B cell (primary cell): ENCODE results near the gene CFAP100. TPM values are rescaled to one million over a fixed set of nuclear protein-coding genes. Genes with fewer than 3 reads are reported as not detected.

Experiments
- ATAC-seq: fragments of 200-7000 bp; cut with Tn5 transposase; one replicate; pipeline ENCODE4 v1.10.0; 2021; ENCODE audit warnings: low read depth, mild to moderate bottlenecking, moderate number of reproducible peaks, moderate library complexity
- CTCF ChIA-PET: fragments of 350-600 bp; sonication (Branson Sonifier 250); formaldehyde crosslinking; loops from one replicate; lab custom pipeline; 2021; ENCODE audit warnings: antibody characterized with exemption, inconsistent platforms; lab: Charles Lee
- POLR2A ChIA-PET: fragments of 350-600 bp; sonication (Branson Sonifier 250); formaldehyde crosslinking; loops from one replicate; lab custom pipeline; 2021; ENCODE audit warnings: antibody characterized with exemption; lab: Charles Lee
- DNase-seq: peaks from one replicate; pipeline ENCODE4 v3.0.0; 2013
- H2AFZ ChIP-seq: 2 replicates; pipeline ENCODE4 v1.6.1; 2012; ENCODE audit warnings: mild to moderate bottlenecking, low read depth, low read length; ENCODE audit not compliant: insufficient read depth, poor library complexity, severe bottlenecking
- H3K27ac ChIP-seq, 2 donors: 1 replicate in 1 of 2; 2 replicates in 1 of 2; pipeline ENCODE4 v1.5.1; 2012 to 2013; ENCODE audit warnings: low read length in 2 of 2, mild to moderate bottlenecking in 2 of 2, moderate library complexity in 1 of 2
- H3K27me3 ChIP-seq, 4 experiments: fragments of 200-600 bp in 1 of 4; sonication (generic) in 1 of 4; replicated peaks in 1 of 4; 1 replicate in 2 of 4; 2 replicates in 2 of 4; pipeline versions ENCODE4 v1.6.1 to v1.7.0; 2013 to 2016; ENCODE audit warnings: low read length in 3 of 4, mild to moderate bottlenecking in 2 of 4, mixed read lengths in 1 of 4, moderate library complexity in 1 of 4; ENCODE audit not compliant: insufficient read depth in 4 of 4, control insufficient read depth in 3 of 4; ENCODE audit errors: control extremely low read depth in 1 of 4
- H3K36me3 ChIP-seq, 2 experiments: replicated peaks in 1 of 2; 1 replicate in 1 of 2; 2 replicates in 1 of 2; pipeline versions ENCODE4 v1.6.1 to v1.7.1; 2013; ENCODE audit warnings: low read length in 1 of 2; ENCODE audit not compliant: insufficient read depth in 2 of 2, control insufficient read depth in 1 of 2; ENCODE audit errors: control extremely low read depth in 1 of 2, extremely low read depth in 1 of 2
- H3K4me1 ChIP-seq, 2 donors: fragments of 200-600 bp in 1 of 2; sonication (generic) in 1 of 2; 1 replicate in 1 of 2; 2 replicates in 1 of 2; pipeline versions ENCODE4 v1.5.1 to v1.6.1; 2013 to 2017; ENCODE audit warnings: low read length in 2 of 2; ENCODE audit not compliant: control insufficient read depth in 2 of 2, insufficient read depth in 2 of 2
- H3K4me2 ChIP-seq: replicated peaks from 2 replicates; pipeline ENCODE3; 2012; ENCODE audit warnings: mild to moderate bottlenecking, low read depth, low read length; ENCODE audit not compliant: poor library complexity, severe bottlenecking
- H3K4me3 ChIP-seq, 5 experiments: fragments of 200-600 bp in 1 of 5; sonication (generic) in 1 of 5; 1 replicate in 3 of 5; 2 replicates in 2 of 5; pipeline versions ENCODE4 v1.5.1 to v1.7.0; 2011 to 2016; ENCODE audit warnings: low read length in 4 of 5, mild to moderate bottlenecking in 4 of 5, low read depth in 2 of 5, control low read depth in 1 of 5, moderate library complexity in 1 of 5; ENCODE audit not compliant: insufficient read depth in 1 of 5; ENCODE audit errors: control extremely low read depth in 1 of 5, extremely low read depth in 1 of 5
- H3K79me2 ChIP-seq: fragments of 200-600 bp; sonication (generic); one replicate; pipeline ENCODE4 v1.6.0; 2016; ENCODE audit warnings: low read length; ENCODE audit not compliant: control insufficient read depth, insufficient read depth
- H3K9ac ChIP-seq: fragments of 200-600 bp; sonication (generic); 2 replicates; pipeline ENCODE4 v1.6.1; 2017; ENCODE audit warnings: mild to moderate bottlenecking, low read length, moderate library complexity
- H3K9me3 ChIP-seq, 3 donors: one replicate each; pipeline versions ENCODE4 v1.6.1 to v1.7.1; 2013; ENCODE audit warnings: low read length in 2 of 3; ENCODE audit not compliant: control insufficient read depth in 2 of 3, insufficient read depth in 1 of 3; ENCODE audit errors: control extremely low read depth in 1 of 3
- H4K20me1 ChIP-seq: 2 replicates; pipeline ENCODE4 v1.6.0; 2012; ENCODE audit warnings: mild to moderate bottlenecking, low read length; ENCODE audit not compliant: insufficient read depth, control insufficient read depth, poor library complexity, severe bottlenecking
- H3K27ac Mint-ChIP-seq: one replicate; pipeline ENCODE4 v1.8.0; 2021; ENCODE audit warnings: mixed read lengths
- H3K27me3 Mint-ChIP-seq: one replicate; pipeline ENCODE4 v1.8.0; 2021; ENCODE audit warnings: mixed read lengths
- H3K4me1 Mint-ChIP-seq: one replicate; pipeline ENCODE4 v1.8.0; 2021; ENCODE audit warnings: mixed read lengths
- H3K4me3 Mint-ChIP-seq: one replicate; pipeline ENCODE4 v1.8.0; 2021; ENCODE audit warnings: mixed read lengths
- H3K9me3 Mint-ChIP-seq: one replicate; pipeline ENCODE4 v1.8.0; 2022; ENCODE audit warnings: mixed read lengths; ENCODE audit not compliant: insufficient read depth
- CTCF ChIP-seq: fragments of 200-600 bp; IDR thresholded peaks from one replicate; pipeline ENCODE4 v1.8.0; 2022; ENCODE audit warnings: antibody characterized with exemption, mild to moderate bottlenecking
- EZH2 ChIP-seq: IDR thresholded peaks from 2 replicates; pipeline ENCODE4 v1.6.1; 2012; ENCODE audit warnings: borderline replicate concordance, low read depth, mild to moderate bottlenecking, moderate library complexity, low read length; ENCODE audit not compliant: insufficient read depth, poor library complexity, severe bottlenecking
- WGBS: methylation state at CpG from one replicate; pipeline ENCODE4 v1.1.5; 2013; ENCODE audit warnings: missing lambda C conversion rate; ENCODE audit not compliant: insufficient coverage; 5-methylcytosine and 5-hydroxymethylcytosine counted together
- intact Hi-C: fragments of 100-400 bp; cut with micrococcal nuclease; formaldehyde crosslinking; loops from one replicate; pipeline ENCODE4 v1.10.0; 2022
- polyA minus RNA-seq: library from RNA; depleted of rRNA, polyadenylated mRNA; stranded (reverse); fragments of >200 nt; gene quantifications from 2 replicates; pipeline ENCODE4 v1.2.3, GENCODE V29; 2012
- polyA plus RNA-seq: library from polyadenylated mRNA; depleted of rRNA; stranded (reverse); fragments of >200 nt; gene quantifications from 2 replicates; pipeline ENCODE4 v1.2.3, GENCODE V29; 2012
- total RNA-seq, 2 donors: library from RNA; stranded (reverse); fragments of 120-200 nt in 1 of 2; gene quantifications; 1 replicate in 1 of 2; 2 replicates in 1 of 2; pipeline versions ENCODE4 v1.2.3 to v1.2.4, GENCODE V29; 2013 to 2022

CFAP100 gene
- total RNA-seq (not detected in 2 replicates), polyA plus RNA-seq (not detected in 2 replicates), polyA minus RNA-seq (not detected in 2 replicates)
- not detected for total RNA-seq (2013)

DNA sequence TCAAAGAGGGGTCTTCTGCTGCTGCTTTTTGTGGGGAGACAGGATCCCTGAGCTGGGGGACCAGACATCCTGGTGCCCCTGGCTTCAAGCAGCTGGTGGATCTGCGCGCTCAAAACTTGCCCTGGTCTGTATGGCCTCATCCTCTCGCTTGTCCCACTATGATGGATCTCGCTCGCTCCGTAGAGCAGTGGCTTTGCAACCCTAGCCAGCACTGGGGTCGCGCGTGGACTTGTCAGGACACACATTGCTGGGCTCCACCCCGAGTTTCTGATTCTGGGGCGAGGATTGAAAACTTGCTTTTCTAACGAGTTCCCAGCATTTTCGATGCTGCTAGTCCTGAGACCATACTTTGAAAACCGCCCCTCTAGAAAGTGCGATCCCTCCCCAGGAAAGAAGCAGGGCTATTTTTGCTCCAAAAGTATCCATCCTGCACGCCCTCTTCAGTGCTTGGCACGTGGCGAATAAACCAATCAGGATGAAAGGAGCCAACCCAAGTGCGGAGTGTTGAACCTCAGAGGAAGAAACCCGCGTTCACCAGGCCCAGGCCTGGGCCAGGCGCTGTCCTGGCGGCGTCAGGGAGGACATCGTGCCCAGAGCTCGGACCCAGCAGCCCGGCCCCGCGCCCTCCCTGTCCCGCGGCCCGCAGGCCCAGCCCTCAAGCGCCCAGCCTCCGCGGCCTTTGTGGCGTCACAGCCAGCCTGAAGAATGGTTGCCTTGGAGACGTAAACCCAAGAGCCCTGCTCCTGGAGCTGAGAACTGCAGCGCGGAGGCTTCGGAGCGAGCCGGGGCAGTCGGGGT, at the start of gene CFAP100:
CFAP100 (plus strand) TSS at position 731 of the 798 bp plus-strand sequence. CDS start 1,092 bp downstream, outside the sequence.
- Histone ChIP-seq H3K36me3 (no peaks in the 10 kb centered on the region), H3K9ac (no peak within 1 kb of the TSS), H3K4me1 (peaks cover 3 to 10% of the 10 kb centered on the region in 2 donors), H3K4me2 (no peak within 1 kb of the TSS), H3K79me2 (no peaks in the 10 kb centered on the region), H3K27ac (no peak within 1 kb of the TSS), H3K27me3 (peaks cover 0 to 27% (median 7%) of the 10 kb centered on the region in 4 experiments), H4K20me1 (no peaks in the 10 kb centered on the region), H3K4me3 (no peak within 1 kb of the TSS), H2AFZ (no peak within 1 kb of the TSS), H3K9me3 (peaks cover 0 to 21% (median 9%) of the 10 kb centered on the region in 3 donors)
- CTCF ChIA-PET = interaction anchor here (0.6 kb wide), 1 partner anchor 954 kb away, joined by 3 read pairs; no protein-coding TSS in a partner anchor
- Mint-ChIP-seq H3K4me3 (no peak within 1 kb of the TSS), H3K9me3 (peaks cover 6% of the 10 kb centered on the region), H3K27ac (no peak within 1 kb of the TSS), H3K27me3 (peaks cover 54% of the 10 kb centered on the region), H3K4me1 (peaks cover 20% of the 10 kb centered on the region)
- intact Hi-C loops = no loop called here
- ATAC-seq = no peak
- TF ChIP-seq EZH2 (no peak), CTCF (no peak)
- DNase-seq = no peak
- WGBS = 41% methylated on average over 43 of the region's 43 CpGs
- POLR2A ChIA-PET = no interaction called here

DNA sequence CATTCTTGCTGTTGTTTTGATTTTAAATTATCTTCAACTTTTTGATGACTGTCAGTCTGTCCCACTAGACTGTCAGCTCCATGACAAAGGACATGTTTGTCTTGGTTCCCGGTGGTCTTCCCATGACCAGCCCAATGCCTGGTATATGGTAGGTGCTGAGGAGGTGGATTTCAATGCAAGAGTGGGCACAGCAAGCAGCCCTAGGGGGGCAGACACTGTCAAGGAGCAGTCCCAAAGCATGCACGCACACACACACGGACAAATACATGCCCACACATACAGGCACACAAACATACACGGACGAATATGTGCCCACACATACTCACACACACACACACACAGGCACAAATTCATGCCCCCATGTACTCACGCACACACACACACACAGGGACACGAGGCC, 49.5 kb upstream of the CFAP100 start:
- DNase-seq (no peak), ATAC-seq (no peak)
- Histone ChIP-seq H3K4me1 (no peaks in the 10 kb centered on the region), H3K27ac (no peak overlapping the region), H3K79me2 (no peaks in the 10 kb centered on the region), H3K36me3 (no peaks in the 10 kb centered on the region), H3K9ac (no peak overlapping the region), H3K27me3 (peaks cover 0 to 1% (median 0%) of the 10 kb centered on the region in 4 experiments), H3K9me3 (no peaks in the 10 kb centered on the region), H3K4me3 (no peak overlapping the region), H4K20me1 (no peaks in the 10 kb centered on the region), H2AFZ (no peak overlapping the region), H3K4me2 (no peak overlapping the region)
- TF ChIP-seq CTCF (no peak), EZH2 (no peak)
- no peaks in the 10 kb centered on the region for H3K27me3 Mint-ChIP-seq
- no peak overlapping the region for H3K4me3 Mint-ChIP-seq
- WGBS = 95% methylated on average over 6 of the region's 7 CpGs
- CTCF ChIA-PET = no interaction called here
- H3K27ac Mint-ChIP-seq = no peak overlapping the region
- H3K4me1 Mint-ChIP-seq = no peaks in the 10 kb centered on the region
- no peaks in the 10 kb centered on the region for H3K9me3 Mint-ChIP-seq
- POLR2A ChIA-PET = no interaction called here
- intact Hi-C loops = no loop called here
